Neural crest cell (in vitro differentiated cells): Measurements from ENCODE around the gene ACTL10. TPM values are rescaled to one million over a fixed set of nuclear protein-coding genes. Genes with fewer than 3 reads are reported as not detected.

Experiments
- DNase-seq: peaks from one replicate; pipeline ENCODE4 v3.0.0; 2021; ENCODE audit warnings: low read depth, mixed read lengths, low spot score
- H3K27ac Mint-ChIP-seq: one replicate; pipeline ENCODE4 v1.8.0; 2021; ENCODE audit warnings: mild to moderate bottlenecking, mixed read lengths; ENCODE audit not compliant: unreplicated experiment
- H3K27me3 Mint-ChIP-seq: 2 replicates; pipeline ENCODE4 v1.8.0; 2021; ENCODE audit warnings: low read depth, mild to moderate bottlenecking, mixed read lengths
- H3K36me3 Mint-ChIP-seq: 2 replicates; pipeline ENCODE4 v1.8.0; 2021; ENCODE audit warnings: low read depth, mild to moderate bottlenecking, mixed read lengths
- H3K4me1 Mint-ChIP-seq: 2 replicates; pipeline ENCODE4 v1.8.0; 2021; ENCODE audit warnings: mixed read lengths
- H3K4me3 Mint-ChIP-seq: one replicate; pipeline ENCODE4 v1.8.0; 2021; ENCODE audit warnings: mild to moderate bottlenecking, mixed read lengths
- H3K9me3 Mint-ChIP-seq: 2 replicates; pipeline ENCODE4 v1.8.0; 2021; ENCODE audit warnings: mixed read lengths
- total RNA-seq: library from RNA; stranded (reverse); gene quantifications from 2 replicates; pipeline ENCODE4 v1.2.1, GENCODE V29; 2021
- TF ChIP-seq, protein P1 (sequence below): fragments of 200-600 bp; sonication (generic); conservative IDR thresholded peaks from 2 replicates; pipeline ENCODE4 v1.5.0; 2021; ENCODE audit warnings: antibody characterized with exemption, mild to moderate bottlenecking

ACTL10 gene
- total RNA-seq, 1 donor from 2014 or later, result 0.75 TPM

DNA sequence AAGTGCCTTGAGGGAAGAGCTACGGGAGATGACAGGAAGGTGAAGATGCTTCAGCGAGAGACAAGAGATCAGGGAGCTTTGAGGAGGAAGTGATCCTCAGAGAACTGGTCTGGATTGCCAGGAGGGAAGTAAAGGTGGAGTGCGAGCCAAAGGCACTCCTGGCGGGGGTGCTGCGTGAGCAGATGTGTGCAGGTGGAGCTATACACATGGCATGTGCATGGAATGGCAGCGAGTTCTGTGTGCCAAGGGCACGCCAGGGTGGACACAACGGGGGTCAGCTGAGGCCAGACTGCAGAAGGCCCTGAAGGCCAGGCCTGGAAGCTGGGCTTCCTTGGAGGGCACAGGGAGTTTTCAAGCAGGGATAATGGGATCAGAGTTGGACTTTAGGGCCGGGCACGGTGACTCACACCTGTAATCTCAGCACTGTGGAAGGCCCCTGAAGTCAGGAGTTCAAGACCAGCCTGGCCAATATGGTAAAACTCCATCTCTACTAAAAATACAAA lies 47.2 kb downstream of the ACTL10 start:
- Mint-ChIP-seq H3K27me3 (no peaks in the 10 kb centered on the region), H3K36me3 (no peaks in the 10 kb centered on the region)

DNA sequence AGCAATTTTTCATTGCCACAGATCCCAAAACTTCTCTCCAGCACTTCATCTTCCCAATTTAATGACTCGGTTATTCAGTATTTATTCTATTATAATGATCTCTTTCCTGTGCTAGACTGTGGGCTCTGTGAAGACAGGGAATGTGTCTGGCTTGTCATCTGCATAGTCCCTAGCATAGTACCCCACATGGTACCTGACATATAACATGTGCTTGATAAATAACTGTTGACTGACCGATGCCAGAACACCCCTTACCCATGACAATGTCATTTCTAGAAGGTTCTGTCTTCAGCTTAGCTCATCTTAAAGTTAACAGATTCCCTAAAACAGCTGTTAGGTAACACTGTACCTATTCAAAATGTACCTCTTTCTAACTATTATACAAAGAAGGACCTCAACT lies 49.8 kb downstream of the ACTL10 start:
- TF ChIP-seq, protein P1, sequence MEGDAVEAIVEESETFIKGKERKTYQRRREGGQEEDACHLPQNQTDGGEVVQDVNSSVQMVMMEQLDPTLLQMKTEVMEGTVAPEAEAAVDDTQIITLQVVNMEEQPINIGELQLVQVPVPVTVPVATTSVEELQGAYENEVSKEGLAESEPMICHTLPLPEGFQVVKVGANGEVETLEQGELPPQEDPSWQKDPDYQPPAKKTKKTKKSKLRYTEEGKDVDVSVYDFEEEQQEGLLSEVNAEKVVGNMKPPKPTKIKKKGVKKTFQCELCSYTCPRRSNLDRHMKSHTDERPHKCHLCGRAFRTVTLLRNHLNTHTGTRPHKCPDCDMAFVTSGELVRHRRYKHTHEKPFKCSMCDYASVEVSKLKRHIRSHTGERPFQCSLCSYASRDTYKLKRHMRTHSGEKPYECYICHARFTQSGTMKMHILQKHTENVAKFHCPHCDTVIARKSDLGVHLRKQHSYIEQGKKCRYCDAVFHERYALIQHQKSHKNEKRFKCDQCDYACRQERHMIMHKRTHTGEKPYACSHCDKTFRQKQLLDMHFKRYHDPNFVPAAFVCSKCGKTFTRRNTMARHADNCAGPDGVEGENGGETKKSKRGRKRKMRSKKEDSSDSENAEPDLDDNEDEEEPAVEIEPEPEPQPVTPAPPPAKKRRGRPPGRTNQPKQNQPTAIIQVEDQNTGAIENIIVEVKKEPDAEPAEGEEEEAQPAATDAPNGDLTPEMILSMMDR, result no peak
- DNase-seq, result no peak
- H3K9me3 Mint-ChIP-seq, result peaks cover 3% of the 10 kb centered on the region
- H3K4me3 Mint-ChIP-seq, result no peak overlapping the region
- no peaks in the 10 kb centered on the region for H3K27me3 Mint-ChIP-seq
- H3K36me3 Mint-ChIP-seq, result no peaks in the 10 kb centered on the region
- H3K27ac Mint-ChIP-seq, result no peak overlapping the region
- H3K4me1 Mint-ChIP-seq, result peaks cover 8% of the 10 kb centered on the region

More for the DNA sequence above, 47.2 kb downstream of the ACTL10 start:
- Mint-ChIP-seq H3K9me3 (no peaks in the 10 kb centered on the region), H3K4me1 (no peaks in the 10 kb centered on the region), H3K4me3 (no peak overlapping the region), H3K27ac (no peak overlapping the region)
- no peak for DNase-seq
- TF ChIP-seq, protein P1, result no peak

Other genes with a start within 250 kb of the ACTL10 start
- gene SNTA1, start 223.2 kb upstream of the ACTL10 start, total RNA-seq, result 9.4 and 10.3 TPM in 2 replicates
- 36.5 and 37.9 TPM in 2 replicates for gene CBFA2T2, start 176.8 kb upstream of the ACTL10 start, total RNA-seq
- gene C20orf144, start 4.6 kb upstream of the ACTL10 start, total RNA-seq, result 0.44 and 0.82 TPM in 2 replicates
- gene NECAB3, start 7.5 kb downstream of the ACTL10 start, total RNA-seq, result 56.0 and 63.3 TPM in 2 replicates
- gene E2F1, start 19.4 kb downstream of the ACTL10 start, total RNA-seq, result 84.8 and 94.9 TPM in 2 replicates
- gene PXMP4, start 53.4 kb downstream of the ACTL10 start, total RNA-seq, result 5.2 and 5.6 TPM in 2 replicates
- gene ZNF341, start 65.1 kb downstream of the ACTL10 start, total RNA-seq, result 4.9 and 5.1 TPM in 2 replicates
- gene CHMP4B, start 144.4 kb downstream of the ACTL10 start, total RNA-seq, result 97.2 and 98.5 TPM in 2 replicates